ENCODE data around the gene GPBAR1.
"Not testable (repeated sequence)": the region's sequence is repeated elsewhere in the genome, so short reads cannot be mapped to it uniquely, and the experiment has no call there.

GRCh38 chr2:218311541-218312266, 50.9 kb downstream of the GPBAR1 start:
- not testable (repeated sequence) for TF ChIP-seq REST (IDR thresholded peaks at IDR 0.05; ENCODE audit: unreplicated experiment); CTCF (conservative IDR thresholded peaks at IDR 0.05; ENCODE audit: low read depth in 2 of 2); POLR2AphosphoS5 (IDR thresholded peaks at IDR 0.05; ENCODE audit: low read depth); EZH2 (IDR thresholded peaks at IDR 0.05; ENCODE audit: low read depth, unreplicated experiment); JUNB (IDR thresholded peaks at IDR 0.05; ENCODE audit: unreplicated experiment); ETS1 (IDR thresholded peaks at IDR 0.05); CREB1 (CRISPR knock-in tag; IDR thresholded peaks at IDR 0.05; ENCODE audit: low read depth); STAT1 (IDR thresholded peaks at IDR 0.05; ENCODE audit: unreplicated experiment); ZNF462 (CRISPR knock-in tag; IDR thresholded peaks at IDR 0.05); EZH2phosphoT487 (IDR thresholded peaks at IDR 0.05; ENCODE audit: unreplicated experiment); ZNF114 (CRISPR knock-in tag; IDR thresholded peaks at IDR 0.05)
